Measurements from ENCODE around the gene TMPRSS6. TPM values are rescaled to one million over a fixed set of nuclear protein-coding genes. Genes with fewer than 3 reads are reported as not detected.

Gene TMPRSS6
- total RNA-seq, 1 experiment from 2014 or later = 0.04 TPM

GRCh38 chr22:37015587-37015878, 94.0 kb downstream of the TMPRSS6 start:
- no peak overlapping the region for H3K27ac ChIP-seq (ENCODE audit: low read length)
- no peak for ATAC-seq

More at GRCh38 chr22:37015587-37015878, 94.0 kb downstream of the TMPRSS6 start:
- H2AFZ ChIP-seq (ENCODE audit: low read length) = no peak overlapping the region
- H3K4me3 ChIP-seq (ENCODE audit: low read length) = no peak overlapping the region
- no TSS peak for BruUV-seq (replicated peaks)
- no peak overlapping the region for H3K9ac ChIP-seq (ENCODE audit: low read length)
- no peaks in the 10 kb centered on the region for H3K27me3 ChIP-seq (ENCODE audit: low read length)
- POLR2A ChIA-PET (ENCODE audit: unreplicated experiment) = no interaction called here
- no peaks in the 10 kb centered on the region for H4K20me1 ChIP-seq (ENCODE audit: low read length)
- TF ChIP-seq EZH2 (IDR thresholded peaks at IDR 0.05; ENCODE audit: low read length, unreplicated experiment) (no peak), EZH2phosphoT487 (IDR thresholded peaks at IDR 0.05; ENCODE audit: borderline replicate concordance, low read length) (no peak), CTCF (conservative IDR thresholded peaks at IDR 0.05; ENCODE audit: low read depth, low read length) (no peak)
- H3K4me2 ChIP-seq (ENCODE audit: low read length) = no peak overlapping the region
- CTCF ChIA-PET = interaction anchor here (0.5 kb wide), 1 partner anchor 36 kb away, joined by 6 read pairs; no protein-coding TSS in a partner anchor
- no peaks in the 10 kb centered on the region for H3K9me2 ChIP-seq (replicated peaks; ENCODE audit: low read length)
- H3K36me3 ChIP-seq (ENCODE audit: low read depth, low read length) = no peaks in the 10 kb centered on the region
- no peaks in the 10 kb centered on the region for H3K9me3 ChIP-seq (ENCODE audit: low read length)
- intact Hi-C loops (cut with micrococcal nuclease) = no loop called here
- H3F3A ChIP-seq (ENCODE audit: low read length, unreplicated experiment) = no peaks in the 10 kb centered on the region
- DNase-seq = no peak
- peaks cover 11% of the 10 kb centered on the region; the same call in 1 of the 2 replicates for H3K4me1 ChIP-seq (ENCODE audit: insufficient read depth, low read length)
- peaks cover 22% of the 10 kb centered on the region for H3K79me2 ChIP-seq (ENCODE audit: low read length)

Other genes starting within 250 kb of the TMPRSS6 start
- 0.47 TPM in 1 of 2 replicates, not detected in the other for gene NCF4, start 248.7 kb downstream of the TMPRSS6 start, total RNA-seq (2014; rRNA removed)
- gene CSF2RB, start 196.1 kb downstream of the TMPRSS6 start, total RNA-seq (2014; rRNA removed) = 0.12 TPM in 1 of 2 replicates, not detected in the other
- gene TST, start 90.3 kb downstream of the TMPRSS6 start, total RNA-seq (2014; rRNA removed) = 31.7 and 35.9 TPM in 2 replicates
- gene MPST, start 90.0 kb downstream of the TMPRSS6 start, total RNA-seq (2014; rRNA removed) = 87.5 and 97.0 TPM in 2 replicates
- 22.1 and 25.9 TPM in 2 replicates for gene KCTD17, start 58.0 kb downstream of the TMPRSS6 start, total RNA-seq (2014; rRNA removed)
- not detected in 2 replicates for gene IL2RB, start 40.2 kb upstream of the TMPRSS6 start, total RNA-seq (2014; rRNA removed)
- gene C1QTNF6, start 78.5 kb upstream of the TMPRSS6 start, total RNA-seq (2014; rRNA removed) = 3.8 and 5.5 TPM in 2 replicates
- gene SSTR3, start 102.8 kb upstream of the TMPRSS6 start, total RNA-seq (2014; rRNA removed) = 0.55 TPM in 1 of 2 replicates, not detected in the other
- gene RAC2, start 134.6 kb upstream of the TMPRSS6 start, total RNA-seq (2014; rRNA removed) = 50.5 and 54.5 TPM in 2 replicates
- gene CYTH4, start 172.8 kb upstream of the TMPRSS6 start, total RNA-seq (2014; rRNA removed) = 1.9 and 4.6 TPM in 2 replicates